HG03103 (cell line): ENCODE data around the gene HOXC12.

ENCODE experiments used
- ATAC-seq: cut with Tn5 transposase; IDR thresholded peaks from one replicate; pipeline ENCODE4 v1.9.1; 2021; ENCODE audit warnings: low read depth; ENCODE audit not compliant: unreplicated experiment

The HOXC12 gene

DNA sequence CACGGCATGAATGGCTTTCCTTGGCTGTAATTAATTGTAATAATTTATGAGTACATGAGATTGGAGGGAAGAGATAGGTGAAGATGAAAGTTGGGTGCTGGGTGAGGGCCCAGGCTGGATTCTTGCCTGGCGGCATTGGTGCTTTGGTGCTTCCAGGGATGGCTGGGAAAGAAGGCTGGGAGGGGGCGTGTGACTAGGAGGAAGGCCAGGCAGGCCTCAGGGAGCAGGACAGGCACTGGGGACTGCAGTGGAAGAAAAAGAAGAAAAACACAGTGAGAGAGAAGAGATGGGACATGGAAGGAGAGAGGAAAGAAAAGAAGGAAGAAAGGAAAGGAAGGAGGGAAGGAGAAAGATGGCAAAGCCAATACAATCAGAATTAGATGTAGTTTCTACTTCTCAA lies 48.9 kb downstream of the HOXC12 start:
- ATAC-seq, result no peak

DNA sequence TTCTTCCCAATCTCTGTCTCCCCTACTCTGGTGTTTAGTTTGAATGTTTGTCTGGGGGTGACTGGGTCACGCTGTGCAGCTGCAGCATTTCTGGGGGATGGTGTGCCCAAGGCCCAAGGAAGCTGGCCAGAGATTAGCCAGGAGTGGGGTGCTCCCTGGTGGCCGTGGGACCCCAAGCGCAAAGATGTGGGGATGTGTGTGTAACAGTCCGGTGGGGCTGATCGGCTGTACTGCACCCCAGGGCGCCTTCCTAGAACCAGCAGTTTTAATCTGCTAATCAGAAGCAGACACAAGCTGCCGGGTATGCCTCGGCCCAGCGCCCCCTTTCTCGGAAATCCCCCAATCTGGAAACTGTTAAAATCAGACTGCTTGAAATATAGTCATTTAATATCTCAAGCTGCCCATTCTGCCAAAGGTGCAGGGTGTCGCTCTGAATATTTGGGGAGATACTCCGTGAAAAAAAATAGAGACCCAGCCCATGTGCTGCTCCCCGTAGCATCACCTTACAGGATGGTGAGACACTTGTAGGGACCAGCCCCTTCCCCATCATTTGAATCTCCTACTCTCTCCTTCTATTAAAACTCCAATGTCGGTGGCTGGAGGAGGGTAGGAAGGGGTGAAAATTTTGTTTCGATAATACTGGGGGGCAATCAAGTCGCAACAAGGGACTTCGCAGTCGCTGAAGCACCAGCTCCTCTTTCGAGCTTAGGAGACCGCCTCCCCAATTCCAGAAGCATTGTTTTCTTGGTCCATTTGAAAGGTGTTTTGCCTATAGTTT lies 49.5 kb downstream of the HOXC12 start:
- ATAC-seq, result no peak

DNA sequence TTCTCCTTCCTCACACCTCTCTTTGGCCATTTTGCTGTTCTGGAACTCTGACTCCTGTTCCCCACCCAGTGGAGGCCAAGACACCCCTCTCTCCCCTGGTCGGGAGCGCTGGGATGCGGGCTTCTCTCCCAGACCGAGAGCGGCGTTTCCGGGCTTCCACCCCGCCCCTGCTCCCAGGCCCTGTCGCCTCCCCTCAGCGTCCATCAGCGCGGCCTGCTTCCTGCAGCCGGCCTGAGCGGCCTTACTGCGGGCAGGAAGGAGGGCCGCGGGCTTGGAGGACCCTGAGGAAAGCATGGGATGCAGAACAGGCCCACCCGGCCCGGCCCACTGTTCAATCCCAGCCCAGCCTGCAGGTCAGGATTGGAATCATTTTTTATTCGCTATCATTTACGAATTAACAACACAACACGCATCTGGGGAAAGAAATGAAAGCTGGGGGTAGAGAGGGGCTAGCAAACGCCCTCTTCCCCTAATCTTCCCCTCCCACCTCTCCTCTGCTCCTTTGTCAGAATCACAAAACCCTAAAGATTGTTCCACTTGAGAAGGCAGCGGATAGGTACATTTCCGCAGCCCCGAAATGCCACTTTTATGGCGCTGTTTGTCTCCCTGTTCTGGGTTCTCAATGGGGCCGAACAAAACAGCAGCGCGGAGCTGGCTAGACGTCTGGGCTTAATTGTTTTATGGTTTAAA lies 50.3 kb downstream of the HOXC12 start:
- no peak for ATAC-seq

DNA sequence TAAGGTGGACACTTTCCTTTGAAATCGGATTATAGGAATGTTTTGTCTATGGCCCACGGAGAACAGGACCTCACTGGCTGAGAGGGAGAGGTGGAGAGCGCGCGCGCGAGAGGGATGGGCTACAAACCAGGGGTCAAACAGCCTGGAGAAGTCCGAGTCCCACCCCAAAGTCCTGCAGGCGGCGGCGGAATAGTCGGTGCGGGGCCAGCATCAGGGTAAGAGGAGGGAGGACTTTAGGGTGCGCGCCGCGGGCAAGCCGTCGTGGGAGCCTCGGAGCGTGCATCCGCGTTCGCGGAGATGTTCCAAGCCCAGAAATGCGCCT lies 50.8 kb downstream of the HOXC12 start:
- ATAC-seq, result no peak

DNA sequence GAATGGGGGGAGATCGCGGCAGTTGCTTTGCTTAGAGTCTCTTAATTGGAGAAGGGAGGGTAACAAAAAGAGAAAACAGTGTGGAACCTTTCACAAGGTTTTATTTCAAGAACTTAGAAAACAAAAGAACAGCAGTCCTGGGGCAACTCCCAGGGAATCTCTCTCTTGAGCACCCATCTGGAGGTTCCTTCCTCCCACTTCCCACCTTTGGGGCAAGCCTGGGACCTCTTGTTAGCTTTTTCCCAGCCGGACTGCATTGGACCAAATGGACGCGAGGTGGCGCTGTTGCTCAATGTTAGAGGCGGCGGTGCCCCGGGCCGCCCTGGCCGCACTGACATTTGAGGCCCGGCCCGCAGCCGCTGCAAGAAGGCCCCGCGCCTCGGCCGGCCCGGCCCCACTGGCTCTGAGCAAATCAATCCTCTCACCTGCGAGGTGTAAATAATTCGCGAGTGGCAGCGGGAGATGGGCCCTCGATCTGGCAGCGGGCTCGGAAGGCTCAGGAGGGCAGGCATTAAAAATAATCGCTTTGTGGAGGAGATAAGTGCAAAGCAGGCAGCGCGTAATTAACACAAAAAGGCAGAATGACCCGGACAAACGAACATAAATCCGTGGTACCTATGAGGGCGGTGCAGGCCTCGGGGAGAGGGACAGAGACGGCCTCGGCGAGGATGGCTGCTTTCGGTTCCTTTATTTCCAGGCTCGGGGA lies 51.3 kb downstream of the HOXC12 start:
- ATAC-seq, result no peak

DNA sequence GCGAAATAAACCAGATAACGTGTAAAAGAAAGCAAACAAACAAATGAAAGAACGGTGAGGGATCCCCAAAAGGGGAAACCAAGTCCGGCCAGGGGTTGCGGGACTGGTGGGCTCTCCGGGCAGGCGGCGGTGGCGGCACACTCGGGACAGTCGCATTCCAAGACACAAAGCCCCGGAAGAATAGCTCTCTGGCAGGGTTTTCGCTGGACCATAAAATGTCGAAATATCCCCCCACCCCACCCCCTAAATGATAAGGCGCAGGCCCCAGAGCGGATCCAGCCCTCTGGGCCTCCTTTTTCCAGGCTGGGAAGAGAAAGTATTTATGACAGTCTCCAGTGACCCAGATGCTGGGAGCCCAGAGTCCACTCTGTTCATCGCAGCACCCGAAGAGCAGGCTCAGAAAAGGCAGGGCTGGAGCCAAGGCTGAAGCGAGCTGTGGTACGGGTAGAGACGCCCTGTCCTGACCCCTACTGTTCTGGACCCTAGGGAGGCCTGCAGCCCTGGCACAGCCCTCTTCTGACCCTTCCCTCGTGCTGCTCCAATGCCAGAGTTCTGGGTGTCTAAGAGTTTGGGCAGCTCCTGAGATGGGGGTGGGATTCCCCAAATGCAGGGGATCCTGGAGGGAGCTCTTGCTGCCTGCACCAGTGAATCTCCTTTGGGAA lies 52.0 kb downstream of the HOXC12 start:
- ATAC-seq, result no peak

DNA sequence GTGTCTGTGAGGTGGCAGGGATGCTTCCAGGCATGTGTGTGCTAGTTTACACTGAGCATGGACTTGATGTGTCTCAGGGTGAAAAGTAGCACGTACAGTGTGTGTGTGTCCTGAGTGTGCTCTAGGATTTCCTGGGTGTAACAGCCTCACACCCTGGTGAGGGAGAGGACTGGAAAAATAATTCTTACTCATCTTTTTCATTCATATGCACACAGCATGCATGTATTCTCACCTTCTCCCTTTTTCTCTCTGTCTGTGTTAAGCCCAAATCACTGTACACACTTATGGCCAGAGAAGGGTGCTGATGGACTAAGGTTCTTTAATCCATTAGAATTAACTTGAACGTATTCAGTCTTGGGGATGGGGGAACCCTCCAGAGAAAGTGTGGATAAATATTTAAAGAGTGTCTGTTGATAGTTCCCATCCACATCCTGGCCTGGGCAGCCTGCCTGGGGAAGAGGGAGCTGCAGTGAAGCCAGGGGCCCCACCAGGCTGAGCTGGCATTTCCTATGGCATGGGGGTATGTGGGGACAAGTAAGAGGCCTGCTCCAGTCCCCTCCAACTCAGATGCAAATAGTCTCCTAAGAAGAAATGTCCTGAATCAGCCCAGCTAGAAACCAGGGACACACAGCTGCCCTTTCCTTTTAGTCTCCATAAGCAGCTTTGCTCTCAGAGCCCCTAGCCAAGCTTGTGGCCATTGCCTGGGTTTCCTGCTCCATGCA lies 53.0 kb downstream of the HOXC12 start:
- ATAC-seq, result no peak

DNA sequence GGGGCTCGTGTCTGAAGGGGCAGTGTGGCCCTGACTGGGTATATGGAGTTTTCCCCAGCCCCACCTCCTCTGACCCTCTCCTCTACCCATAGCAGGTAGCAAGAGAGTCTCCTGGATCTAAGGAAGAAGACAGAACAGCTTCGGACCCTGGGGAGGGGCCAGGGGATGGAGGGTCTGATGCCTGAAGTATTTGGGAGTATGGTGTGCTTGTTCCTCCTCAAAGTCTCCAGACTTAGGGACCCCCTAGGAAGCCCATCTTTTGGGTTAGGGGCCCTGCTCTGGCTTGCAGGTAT lies 53.5 kb downstream of the HOXC12 start:
- ATAC-seq, result no peak
